HCT116 (cell line): Measurements from ENCODE around the gene NRTN. TPM values are rescaled to one million over a fixed set of nuclear protein-coding genes. Genes with fewer than 3 reads are reported as not detected.

Experiments
- ATAC-seq: fragments of 200-7000 bp; cut with Tn5 transposase; 2 replicates; pipeline ENCODE4 v1.9.1; 2020; ENCODE audit warnings: mild to moderate bottlenecking, moderate library complexity
- BruUV-seq: library from RNA; stranded (reverse); fragments of 400-500 nt; replicated peaks from 2 replicates; lab custom pipeline; 2021; lab: Mats Ljungman, UMichigan
- CTCF ChIA-PET: fragments of 300-600 bp; sonication (Branson Sonifier 250); formaldehyde crosslinking; loops from one replicate; lab custom pipeline; 2021; ENCODE audit warnings: antibody characterized with exemption; lab: Charles Lee
- POLR2A ChIA-PET: fragments of 300-600, 350-600 bp; sonication (Branson Sonifier 250); formaldehyde crosslinking; loops from one replicate; lab custom pipeline; 2021; ENCODE audit warnings: antibody characterized with exemption; lab: Charles Lee
- RAD21 ChIA-PET, 2 experiments: fragments of 300-600 bp; sonication (Branson Sonifier 250); formaldehyde crosslinking; loops; one replicate each; lab custom pipeline; 2023; ENCODE audit warnings: low total read pairs in 2 of 2; ENCODE audit not compliant: uncharacterized antibody in 2 of 2, unreplicated experiment in 2 of 2, low non-redundant PET in 1 of 2; lab: Charles Lee
- DNase-seq: peaks from one replicate; pipeline ENCODE4 v3.0.0-alpha.2; 2010; ENCODE audit warnings: low read depth, low spot score
- H2AFZ ChIP-seq: fragments of 200-600 bp; shearing (Covaris generic), sonication (generic); 2 replicates; pipeline ENCODE4 v1.6.1; 2017; ENCODE audit warnings: low read depth, mixed run types, mixed read lengths, antibody characterized with exemption, low read length; ENCODE audit not compliant: poor library complexity, severe bottlenecking
- H3K27ac ChIP-seq: 2 replicates; pipeline ENCODE4 v1.5.1; 2012; ENCODE audit warnings: low read depth, low read length
- H3K27me3 ChIP-seq: fragments of 200-600 bp; sonication (generic); 2 replicates; pipeline ENCODE4 v1.6.1; 2016; ENCODE audit warnings: mixed run types, low read length, mixed read lengths; ENCODE audit not compliant: insufficient read depth
- H3K36me3 ChIP-seq, 2 experiments: fragments of 200-500 bp in 1 of 2; fragments of 200-600 bp in 1 of 2; sonication (Bioruptor generic) in 1 of 2; sonication (generic) in 1 of 2; 2 replicates each; pipeline versions ENCODE4 v1.5.1 to v1.6.1; 2014 to 2016; ENCODE audit warnings: low read length in 2 of 2, inconsistent platforms in 1 of 2, mixed read lengths in 1 of 2, mixed run types in 1 of 2; ENCODE audit not compliant: insufficient read depth in 2 of 2, control insufficient read depth in 1 of 2
- H3K4me1 ChIP-seq, 2 experiments: fragments of 200-600 bp in 1 of 2; sonication (generic) in 1 of 2; 2 replicates each; pipeline versions ENCODE4 v1.5.1 to v1.6.1; 2012 to 2017; ENCODE audit warnings: low read length in 2 of 2, inconsistent platforms in 1 of 2, mild to moderate bottlenecking in 1 of 2, mixed read lengths in 1 of 2, mixed run types in 1 of 2, moderate library complexity in 1 of 2; ENCODE audit not compliant: insufficient read depth in 2 of 2, control insufficient read depth in 1 of 2
- H3K4me2 ChIP-seq: fragments of 200-600 bp; sonication (generic); 2 replicates; pipeline ENCODE4 v1.6.1; 2017; ENCODE audit warnings: mixed run types, low read length, mixed read lengths
- H3K4me3 ChIP-seq, 2 experiments: fragments of 200-600 bp in 1 of 2; sonication (generic) in 1 of 2; replicated peaks in 1 of 2; 2 replicates each; pipeline ENCODE4 v1.5.1; 2011 to 2016; ENCODE audit warnings: low read length in 2 of 2, control low read depth in 1 of 2, low read depth in 1 of 2, mild to moderate bottlenecking in 1 of 2, mixed read lengths in 1 of 2, mixed run types in 1 of 2
- H3K79me2 ChIP-seq: fragments of 200-600 bp; sonication (generic); 2 replicates; pipeline ENCODE4 v1.6.1; 2017; ENCODE audit warnings: mild to moderate bottlenecking, mixed run types, low read length, moderate library complexity, mixed read lengths; ENCODE audit not compliant: insufficient read depth
- H3K9ac ChIP-seq: fragments of 200-600 bp; sonication (generic); 2 replicates; pipeline ENCODE4 v1.6.1; 2016; ENCODE audit warnings: low read length, mixed read lengths
- H3K9me2 ChIP-seq: fragments of 200-600 bp; sonication (generic), shearing (Covaris generic); 2 replicates; pipeline ENCODE4 v1.6.1; 2017; ENCODE audit warnings: mixed run types, mild to moderate bottlenecking, moderate library complexity; ENCODE audit not compliant: insufficient read depth
- H3K9me3 ChIP-seq, 2 experiments: fragments of 200-500 bp in 1 of 2; fragments of 200-600 bp in 1 of 2; sonication (Bioruptor generic) in 1 of 2; sonication (generic) in 1 of 2; 2 replicates each; pipeline ENCODE4 v1.6.1; 2014 to 2017; ENCODE audit warnings: low read length in 2 of 2, mixed read lengths in 2 of 2, inconsistent platforms in 1 of 2, low read depth in 1 of 2, mild to moderate bottlenecking in 1 of 2, mixed run types in 1 of 2, moderate library complexity in 1 of 2; ENCODE audit not compliant: control insufficient read depth in 1 of 2, insufficient read depth in 1 of 2
- H4K20me1 ChIP-seq: fragments of 200-600 bp; sonication (generic), shearing (Covaris generic); 2 replicates; pipeline ENCODE4 v1.6.1; 2017; ENCODE audit warnings: mixed run types, mild to moderate bottlenecking, moderate library complexity; ENCODE audit not compliant: insufficient read depth
- CBX3 ChIP-seq: IDR thresholded peaks from 2 replicates; pipeline ENCODE4 v1.6.1; 2012; ENCODE audit warnings: low read depth
- EGR1 ChIP-seq: IDR thresholded peaks from 2 replicates; pipeline ENCODE4 v1.6.1; 2012; ENCODE audit warnings: low read depth
- ELF1 ChIP-seq: IDR thresholded peaks from 2 replicates; pipeline ENCODE4 v1.6.1; 2012; ENCODE audit warnings: low read depth, borderline replicate concordance
- FOSL1 ChIP-seq: IDR thresholded peaks from 2 replicates; pipeline ENCODE4 v1.6.1; 2012; ENCODE audit warnings: low read depth
- JUND ChIP-seq: IDR thresholded peaks from 2 replicates; pipeline ENCODE4 v1.6.1; 2012
- POLR2A ChIP-seq: IDR thresholded peaks from 2 replicates; pipeline ENCODE4 v1.7.0; 2011; ENCODE audit warnings: borderline replicate concordance; ENCODE audit not compliant: insufficient read depth, insufficient read length; ENCODE audit errors: extremely low read depth
- POLR2AphosphoS5 ChIP-seq: IDR thresholded peaks from 2 replicates; pipeline ENCODE4 v1.6.1; 2011; ENCODE audit warnings: mild to moderate bottlenecking, low read depth, low read length, moderate library complexity
- RAD21 ChIP-seq: IDR thresholded peaks from 2 replicates; pipeline ENCODE4 v1.6.1; 2012; ENCODE audit warnings: low read depth, mild to moderate bottlenecking
- SRF ChIP-seq: IDR thresholded peaks from 2 replicates; pipeline ENCODE4 v1.6.1; 2012; ENCODE audit warnings: low read depth
- TCF7L2 ChIP-seq: IDR thresholded peaks from 2 replicates; pipeline ENCODE4 v1.7.0; 2011; ENCODE audit warnings: borderline replicate concordance, inconsistent platforms; ENCODE audit not compliant: insufficient read depth, insufficient read length; ENCODE audit errors: extremely low read depth
- YY1 ChIP-seq: IDR thresholded peaks from 2 replicates; pipeline ENCODE4 v1.6.1; 2011; ENCODE audit warnings: low read length, low read depth, moderate library complexity, mild to moderate bottlenecking; ENCODE audit not compliant: insufficient replicate concordance; ENCODE audit errors: extremely low read depth
- ZBTB33 ChIP-seq: IDR thresholded peaks from 2 replicates; pipeline ENCODE4 v1.6.1; 2011; ENCODE audit warnings: mild to moderate bottlenecking, low read length, moderate library complexity; ENCODE audit not compliant: insufficient replicate concordance; ENCODE audit errors: extremely low read depth
- intact Hi-C: fragments of 100-400 bp; cut with micrococcal nuclease; formaldehyde crosslinking; loops from 2 replicates; pipeline ENCODE4 v1.10.0; 2022
- total RNA-seq: library from RNA; stranded (reverse); gene quantifications from one replicate; pipeline ENCODE4 v1.2.1, GENCODE V29; 2021; ENCODE audit not compliant: unreplicated experiment
- TF ChIP-seq, protein P1 (sequence below): IDR thresholded peaks from 2 replicates; pipeline ENCODE4 v1.6.1; 2012; ENCODE audit warnings: low read depth

The NRTN gene
- total RNA-seq, 1 experiment from 2014 or later: 11.5 TPM

DNA sequence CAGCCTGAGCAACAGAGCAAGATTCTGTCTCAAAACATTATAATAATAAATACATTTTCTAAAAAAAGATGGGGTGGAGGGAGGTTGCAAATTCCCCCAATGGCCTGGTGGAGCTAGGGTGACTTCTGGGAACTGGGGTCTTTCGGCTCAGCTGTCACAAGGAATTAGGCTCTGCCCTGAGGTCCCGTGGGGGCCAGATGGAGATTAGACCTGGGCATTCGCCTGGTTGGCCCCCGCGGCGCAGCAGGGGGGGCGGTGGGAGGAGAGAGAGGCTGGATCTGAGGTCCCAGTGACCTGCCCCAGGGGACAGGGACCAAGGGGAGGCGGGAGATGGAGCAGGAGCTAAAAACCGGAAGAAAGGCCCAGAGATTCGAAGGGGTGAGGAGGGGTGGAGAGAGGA is 19.9 kb downstream of the NRTN start:
- H3K4me2 ChIP-seq: no peak overlapping the region
- H2AFZ ChIP-seq: no peak overlapping the region
- H3K27ac ChIP-seq: no peak overlapping the region
- no peaks in the 10 kb centered on the region for H3K79me2 ChIP-seq
- ChIA-PET RAD21 (no interaction called here), CTCF (interaction anchor here (1.1 to 5.1 kb wide), 2 partner anchors 16 to 21 kb away, joined by 4 to 45 read pairs; partner anchors contain the start of gene NRTN), POLR2A (no interaction called here)
- no TSS peak for BruUV-seq
- H3K36me3 ChIP-seq: no peaks in the 10 kb centered on the region
- H4K20me1 ChIP-seq: no peaks in the 10 kb centered on the region
- ATAC-seq: no peak
- TF ChIP-seq POLR2AphosphoS5 (no peak), RAD21 (no peak), POLR2A (no peak), ZBTB33 (no peak), ELF1 (no peak), JUND (no peak)
- intact Hi-C loops: no loop called here
- no peak overlapping the region for H3K4me3 ChIP-seq
- H3K4me1 ChIP-seq: peaks cover 15 to 38% of the 10 kb centered on the region in 2 experiments
- no peaks in the 10 kb centered on the region for H3K9me2 ChIP-seq
- no peaks in the 10 kb centered on the region for H3K9me3 ChIP-seq
- H3K27me3 ChIP-seq: no peaks in the 10 kb centered on the region
- no peak overlapping the region for H3K9ac ChIP-seq
- no peak for DNase-seq

DNA sequence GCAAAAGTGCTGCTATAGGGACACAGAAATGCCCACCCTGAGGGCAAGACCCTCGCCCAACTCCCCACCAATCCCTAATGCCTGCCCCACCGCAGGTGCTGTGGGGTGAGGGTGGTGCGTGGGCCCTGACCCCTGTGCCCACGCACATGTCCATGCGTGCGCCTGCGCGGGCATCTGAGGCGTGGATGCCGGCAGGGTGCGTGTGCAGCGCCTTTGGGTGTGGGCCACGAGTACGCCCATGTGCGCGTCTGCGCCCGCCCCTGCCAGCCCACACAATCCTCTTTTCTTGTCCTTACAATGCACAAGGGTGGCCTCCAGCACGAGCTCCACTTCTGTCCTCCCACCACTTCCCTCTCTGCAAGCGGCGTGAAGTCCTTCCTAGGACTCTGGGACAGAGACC is 20.3 kb downstream of the NRTN start:
- CTCF ChIA-PET: interaction anchor here (5.1 kb wide), 1 partner anchor 21 kb away, joined by 45 read pairs; the partner anchor contains the start of gene NRTN
- RAD21 ChIA-PET: no interaction called here
- Histone ChIP-seq H3K4me2 (no peak overlapping the region), H3K79me2 (no peaks in the 10 kb centered on the region), H3K9me3 (no peaks in the 10 kb centered on the region), H3K4me1 (peaks cover 15 to 38% of the 10 kb centered on the region in 2 experiments), H2AFZ (no peak overlapping the region), H3K36me3 (no peaks in the 10 kb centered on the region), H3K27ac (no peak overlapping the region), H4K20me1 (no peaks in the 10 kb centered on the region), H3K9me2 (no peaks in the 10 kb centered on the region), H3K27me3 (no peaks in the 10 kb centered on the region), H3K4me3 (no peak overlapping the region), H3K9ac (no peak overlapping the region)
- ATAC-seq (no peak), DNase-seq (no peak)
- no TSS peak for BruUV-seq
- intact Hi-C loops: no loop called here
- POLR2A ChIA-PET: no interaction called here
- TF ChIP-seq, protein P1, sequence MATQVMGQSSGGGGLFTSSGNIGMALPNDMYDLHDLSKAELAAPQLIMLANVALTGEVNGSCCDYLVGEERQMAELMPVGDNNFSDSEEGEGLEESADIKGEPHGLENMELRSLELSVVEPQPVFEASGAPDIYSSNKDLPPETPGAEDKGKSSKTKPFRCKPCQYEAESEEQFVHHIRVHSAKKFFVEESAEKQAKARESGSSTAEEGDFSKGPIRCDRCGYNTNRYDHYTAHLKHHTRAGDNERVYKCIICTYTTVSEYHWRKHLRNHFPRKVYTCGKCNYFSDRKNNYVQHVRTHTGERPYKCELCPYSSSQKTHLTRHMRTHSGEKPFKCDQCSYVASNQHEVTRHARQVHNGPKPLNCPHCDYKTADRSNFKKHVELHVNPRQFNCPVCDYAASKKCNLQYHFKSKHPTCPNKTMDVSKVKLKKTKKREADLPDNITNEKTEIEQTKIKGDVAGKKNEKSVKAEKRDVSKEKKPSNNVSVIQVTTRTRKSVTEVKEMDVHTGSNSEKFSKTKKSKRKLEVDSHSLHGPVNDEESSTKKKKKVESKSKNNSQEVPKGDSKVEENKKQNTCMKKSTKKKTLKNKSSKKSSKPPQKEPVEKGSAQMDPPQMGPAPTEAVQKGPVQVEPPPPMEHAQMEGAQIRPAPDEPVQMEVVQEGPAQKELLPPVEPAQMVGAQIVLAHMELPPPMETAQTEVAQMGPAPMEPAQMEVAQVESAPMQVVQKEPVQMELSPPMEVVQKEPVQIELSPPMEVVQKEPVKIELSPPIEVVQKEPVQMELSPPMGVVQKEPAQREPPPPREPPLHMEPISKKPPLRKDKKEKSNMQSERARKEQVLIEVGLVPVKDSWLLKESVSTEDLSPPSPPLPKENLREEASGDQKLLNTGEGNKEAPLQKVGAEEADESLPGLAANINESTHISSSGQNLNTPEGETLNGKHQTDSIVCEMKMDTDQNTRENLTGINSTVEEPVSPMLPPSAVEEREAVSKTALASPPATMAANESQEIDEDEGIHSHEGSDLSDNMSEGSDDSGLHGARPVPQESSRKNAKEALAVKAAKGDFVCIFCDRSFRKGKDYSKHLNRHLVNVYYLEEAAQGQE: no peak
- no peak for TF ChIP-seq TCF7L2
- TF ChIP-seq POLR2A: no peak
- TF ChIP-seq ZBTB33: no peak
- no peak for TF ChIP-seq FOSL1
- no peak for TF ChIP-seq JUND
- TF ChIP-seq CBX3: no peak
- no peak for TF ChIP-seq ELF1
- TF ChIP-seq YY1: no peak
- TF ChIP-seq EGR1: no peak
- no peak for TF ChIP-seq SRF
